Smooth muscle cell (in vitro differentiated cells): ENCODE data around the gene KIRREL3. TPM values are rescaled to one million over a fixed set of nuclear protein-coding genes. Genes with fewer than 3 reads are reported as not detected.

Experiments used
- DNase-seq: peaks from one replicate; lab custom pipeline; 2025; ENCODE audit not compliant: unreplicated experiment; lab: John Stamatoyannopoulos, UW
- H2AFZ ChIP-seq: fragments of 200-600 bp; sonication (generic); 2 replicates; pipeline ENCODE4 v1.6.0; 2016; ENCODE audit warnings: antibody characterized with exemption, low read depth, mild to moderate bottlenecking
- H3F3A ChIP-seq: fragments of 200-600 bp; sonication (generic); 2 replicates; pipeline ENCODE4 v1.6.0; 2017; ENCODE audit warnings: antibody characterized with exemption, low read depth
- H3K27ac ChIP-seq: fragments of 200-600 bp; sonication (generic); 2 replicates; pipeline ENCODE4 v1.5.1; 2016; ENCODE audit warnings: low read depth, mild to moderate bottlenecking
- H3K27me3 ChIP-seq: fragments of 200-600 bp; sonication (generic); 2 replicates; pipeline ENCODE4 v1.6.1; 2016; ENCODE audit warnings: low read depth, mild to moderate bottlenecking
- H3K36me3 ChIP-seq: fragments of 200-600 bp; sonication (generic); 2 replicates; pipeline ENCODE4 v1.5.1; 2016; ENCODE audit warnings: low read depth
- H3K4me1 ChIP-seq: fragments of 200-600 bp; sonication (generic); 2 replicates; pipeline ENCODE4 v1.5.1; 2016; ENCODE audit warnings: low read depth
- H3K4me2 ChIP-seq: fragments of 200-600 bp; sonication (generic); 2 replicates; pipeline ENCODE4 v1.6.0; 2016; ENCODE audit warnings: mild to moderate bottlenecking
- H3K4me3 ChIP-seq: fragments of 200-600 bp; sonication (generic); 2 replicates; pipeline ENCODE4 v1.5.1; 2016; ENCODE audit warnings: mild to moderate bottlenecking
- H3K79me2 ChIP-seq: fragments of 200-600 bp; sonication (generic); 2 replicates; pipeline ENCODE4 v1.6.0; 2016; ENCODE audit warnings: low read depth, mild to moderate bottlenecking
- H3K9ac ChIP-seq: fragments of 200-600 bp; sonication (generic); 2 replicates; pipeline ENCODE4 v1.6.0; 2016; ENCODE audit warnings: low read depth
- H3K9me3 ChIP-seq: fragments of 200-600 bp; sonication (generic); replicated peaks from 2 replicates; pipeline ENCODE4 v1.5.1; 2016; ENCODE audit warnings: low read depth
- H4K20me1 ChIP-seq: fragments of 200-600 bp; sonication (generic); 2 replicates; pipeline ENCODE4 v1.6.0; 2016; ENCODE audit warnings: low read depth
- WGBS: methylation state at CpG from one replicate; pipeline ENCODE4 v1.1.7; 2016; ENCODE audit warnings: low lambda C conversion rate; 5-methylcytosine and 5-hydroxymethylcytosine counted together
- polyA plus RNA-seq: library from polyadenylated mRNA; unstranded; fragments of >200 nt; fragmentation: Nextera tagmentation; extraction: Ambion mirVana; gene quantifications from 2 replicates; pipeline ENCODE4 v1.2.1, GENCODE V29; 2016
- total RNA-seq: library from RNA; depleted of rRNA; stranded (reverse); fragments of >200 nt; gene quantifications from 2 replicates; pipeline ENCODE4 v1.2.3, GENCODE V29; 2014
- TF ChIP-seq, protein P1 (sequence below): fragments of 200-600 bp; sonication (generic); IDR thresholded peaks from 2 replicates; pipeline ENCODE4 v1.5.1; 2017; ENCODE audit warnings: borderline replicate concordance, mild to moderate bottlenecking, antibody characterized with exemption; ENCODE audit not compliant: insufficient read depth, poor library complexity, severe bottlenecking

KIRREL3 gene
- total and polyA plus RNA-seq, 2 experiments from 2014 or later: 1.2 TPM; not detected in 1

DNA sequence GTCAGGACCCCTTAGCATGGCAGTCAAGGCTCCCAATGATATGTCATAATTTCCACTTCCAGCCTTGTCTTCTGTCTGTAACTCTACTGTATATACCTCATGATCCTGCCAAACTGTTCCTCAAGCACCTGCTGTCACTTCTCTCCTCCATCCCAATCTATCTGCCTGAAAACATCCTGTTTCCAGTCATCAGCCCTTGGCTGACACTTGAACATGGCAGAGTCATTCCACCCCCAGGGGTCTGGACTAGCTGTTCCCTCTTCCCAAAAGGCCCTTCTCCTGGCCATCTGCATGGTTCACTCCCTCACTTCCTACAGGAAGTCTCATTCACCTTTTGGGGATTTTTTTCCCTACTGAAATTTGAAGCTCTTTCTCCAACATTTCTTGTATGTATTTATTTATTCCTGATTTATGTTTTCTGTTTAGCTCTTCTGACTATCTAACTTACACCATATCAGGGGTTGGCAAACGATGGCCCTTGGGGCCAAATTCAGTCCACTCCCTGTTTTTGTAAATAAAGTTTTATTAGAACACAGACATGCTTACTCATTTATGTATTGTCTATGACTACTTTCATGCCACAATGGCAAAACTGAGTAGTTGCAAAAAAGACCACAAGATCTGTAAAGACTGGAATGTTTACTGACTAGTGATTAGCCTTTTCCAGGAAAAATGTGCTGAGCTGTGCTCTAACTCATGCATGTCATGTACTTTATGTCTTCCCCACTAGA lies 278.4 kb downstream of the KIRREL3 start:
- Histone ChIP-seq H3K27ac (no peak overlapping the region), H3K4me1 (no peaks in the 10 kb centered on the region), H3K9ac (no peak overlapping the region), H4K20me1 (no peaks in the 10 kb centered on the region), H3K36me3 (no peaks in the 10 kb centered on the region), H3K9me3 (no peaks in the 10 kb centered on the region), H3F3A (no peaks in the 10 kb centered on the region), H3K4me3 (no peak overlapping the region), H3K27me3 (no peaks in the 10 kb centered on the region), H3K79me2 (no peaks in the 10 kb centered on the region), H3K4me2 (no peak overlapping the region), H2AFZ (no peak overlapping the region)
- TF ChIP-seq, protein P1, sequence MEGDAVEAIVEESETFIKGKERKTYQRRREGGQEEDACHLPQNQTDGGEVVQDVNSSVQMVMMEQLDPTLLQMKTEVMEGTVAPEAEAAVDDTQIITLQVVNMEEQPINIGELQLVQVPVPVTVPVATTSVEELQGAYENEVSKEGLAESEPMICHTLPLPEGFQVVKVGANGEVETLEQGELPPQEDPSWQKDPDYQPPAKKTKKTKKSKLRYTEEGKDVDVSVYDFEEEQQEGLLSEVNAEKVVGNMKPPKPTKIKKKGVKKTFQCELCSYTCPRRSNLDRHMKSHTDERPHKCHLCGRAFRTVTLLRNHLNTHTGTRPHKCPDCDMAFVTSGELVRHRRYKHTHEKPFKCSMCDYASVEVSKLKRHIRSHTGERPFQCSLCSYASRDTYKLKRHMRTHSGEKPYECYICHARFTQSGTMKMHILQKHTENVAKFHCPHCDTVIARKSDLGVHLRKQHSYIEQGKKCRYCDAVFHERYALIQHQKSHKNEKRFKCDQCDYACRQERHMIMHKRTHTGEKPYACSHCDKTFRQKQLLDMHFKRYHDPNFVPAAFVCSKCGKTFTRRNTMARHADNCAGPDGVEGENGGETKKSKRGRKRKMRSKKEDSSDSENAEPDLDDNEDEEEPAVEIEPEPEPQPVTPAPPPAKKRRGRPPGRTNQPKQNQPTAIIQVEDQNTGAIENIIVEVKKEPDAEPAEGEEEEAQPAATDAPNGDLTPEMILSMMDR: no peak
- DNase-seq: no peak
- 86% methylated on average over 1 of the region's 1 CpG for WGBS

DNA sequence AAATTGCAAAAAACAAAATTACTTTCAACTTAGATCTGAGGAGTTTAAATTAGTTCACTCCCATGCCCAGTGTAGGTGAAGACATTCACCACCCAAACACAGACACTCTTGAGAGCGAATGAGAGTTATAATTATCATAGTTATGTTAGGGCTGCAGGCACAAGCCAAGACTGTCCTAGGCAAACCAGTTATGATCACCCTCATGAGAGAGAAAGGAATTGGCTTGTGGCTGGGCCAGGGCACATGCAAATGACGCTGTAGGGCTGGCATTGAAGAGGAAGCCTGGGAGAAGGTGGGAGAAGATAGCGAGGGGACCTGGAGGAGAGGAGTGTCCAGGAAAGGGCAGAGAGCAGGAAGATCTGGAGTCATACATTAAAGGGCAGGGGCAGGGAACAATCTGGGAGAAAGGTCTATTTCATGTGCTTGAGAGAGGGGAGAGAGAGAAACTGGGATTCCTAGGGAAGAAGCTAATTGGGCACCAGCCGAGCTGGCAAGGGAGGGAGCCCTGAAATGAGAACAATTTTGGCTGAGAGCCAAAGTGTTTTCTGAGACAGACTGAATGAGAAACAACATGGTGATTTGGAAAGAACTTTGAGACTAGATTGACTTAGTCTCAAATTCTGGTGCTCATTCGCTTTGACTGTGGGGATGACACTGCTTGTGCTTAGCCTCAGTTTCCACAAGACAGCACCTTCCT lies 279.9 kb downstream of the KIRREL3 start:
- H3K79me2 ChIP-seq: no peaks in the 10 kb centered on the region

DNA sequence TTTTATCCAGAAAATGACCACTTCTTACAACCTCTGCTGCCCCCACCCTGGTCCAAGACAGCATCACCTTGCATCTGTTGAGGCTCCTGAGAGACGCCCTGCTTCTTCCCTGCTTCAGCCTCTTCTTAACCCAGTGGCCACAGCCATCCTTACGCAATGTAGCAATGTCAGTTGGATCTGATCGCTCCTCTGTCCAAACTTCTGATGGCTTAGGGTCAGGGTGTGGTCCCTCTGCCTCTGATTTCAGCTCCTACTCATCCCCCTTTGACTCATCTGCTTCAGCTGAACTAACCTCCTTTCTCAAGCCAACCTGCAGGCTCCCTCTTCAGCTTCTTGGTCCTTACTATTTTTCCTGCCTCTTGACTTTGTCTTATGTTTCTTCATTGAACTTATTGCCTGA lies 280.8 kb downstream of the KIRREL3 start:
- no peak for DNase-seq
- H3K36me3 ChIP-seq: no peaks in the 10 kb centered on the region
- H3K4me1 ChIP-seq: no peaks in the 10 kb centered on the region
- WGBS: 88% methylated on average over 3 of the region's 3 CpGs
- H3K4me3 ChIP-seq: no peak overlapping the region
- no peaks in the 10 kb centered on the region for H3F3A ChIP-seq
- H3K79me2 ChIP-seq: no peaks in the 10 kb centered on the region
- no peaks in the 10 kb centered on the region for H3K9me3 ChIP-seq
- peaks cover 8% of the 10 kb centered on the region for H3K27me3 ChIP-seq
- H3K4me2 ChIP-seq: no peak overlapping the region
- TF ChIP-seq, protein P1: no peak
- no peak overlapping the region for H2AFZ ChIP-seq
- no peaks in the 10 kb centered on the region for H4K20me1 ChIP-seq
- H3K27ac ChIP-seq: no peak overlapping the region
- H3K9ac ChIP-seq: no peak overlapping the region

More for the DNA sequence above, 279.9 kb downstream of the KIRREL3 start:
- H2AFZ ChIP-seq: no peak overlapping the region
- H3K4me3 ChIP-seq: no peak overlapping the region
- H3F3A ChIP-seq: no peaks in the 10 kb centered on the region
- H3K27ac ChIP-seq: no peak overlapping the region
- TF ChIP-seq, protein P1: no peak
- H3K4me1 ChIP-seq: no peaks in the 10 kb centered on the region
- H3K9me3 ChIP-seq: no peaks in the 10 kb centered on the region
- no peak overlapping the region for H3K9ac ChIP-seq
- WGBS: 83% methylated on average over 5 of the region's 5 CpGs
- DNase-seq: no peak
- H3K27me3 ChIP-seq: peaks cover 7% of the 10 kb centered on the region
- H4K20me1 ChIP-seq: no peaks in the 10 kb centered on the region
- no peaks in the 10 kb centered on the region for H3K36me3 ChIP-seq
- no peak overlapping the region for H3K4me2 ChIP-seq

DNA sequence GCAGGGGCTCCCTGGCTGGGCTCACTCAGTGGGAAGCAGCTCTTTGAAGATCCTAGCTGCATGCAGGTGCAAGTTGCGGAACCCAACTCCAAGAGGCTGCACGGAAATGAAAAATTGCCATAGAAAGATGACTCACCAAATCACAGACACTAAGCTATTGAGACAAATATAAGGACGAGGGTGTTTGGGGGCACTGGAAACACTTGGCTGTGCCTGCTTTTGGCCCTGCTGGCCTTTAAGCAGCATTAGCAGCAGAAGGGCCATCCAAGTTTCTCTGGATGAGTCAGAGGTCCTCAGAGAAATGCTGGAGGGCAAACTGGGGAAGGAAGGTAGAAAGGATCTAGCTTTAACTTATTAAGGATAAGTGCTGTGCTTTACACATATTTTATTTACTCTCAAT lies 282.3 kb downstream of the KIRREL3 start:
- no peaks in the 10 kb centered on the region for H3K36me3 ChIP-seq
- no peak overlapping the region for H3K9ac ChIP-seq
- TF ChIP-seq, protein P1: no peak
- no peak for DNase-seq
- H4K20me1 ChIP-seq: no peaks in the 10 kb centered on the region
- H3K9me3 ChIP-seq: no peaks in the 10 kb centered on the region
- H3K27me3 ChIP-seq: peaks cover 8% of the 10 kb centered on the region
- H3K79me2 ChIP-seq: no peaks in the 10 kb centered on the region
- no peaks in the 10 kb centered on the region for H3F3A ChIP-seq
- no peak overlapping the region for H3K4me2 ChIP-seq
- H3K4me1 ChIP-seq: no peaks in the 10 kb centered on the region
- H3K4me3 ChIP-seq: no peak overlapping the region
- 68% methylated on average over 3 of the region's 3 CpGs for WGBS
- no peak overlapping the region for H3K27ac ChIP-seq
- H2AFZ ChIP-seq: no peak overlapping the region
